IMR-90 (cell line): ENCODE data around the gene TFB1M. TPM values are rescaled to one million over a fixed set of nuclear protein-coding genes. Genes with fewer than 3 reads are reported as not detected.

Source experiments
- ATAC-seq: fragments of 200-7000 bp; cut with Tn5 transposase; 2 replicates; pipeline ENCODE4 v1.9.1; 2020; ENCODE audit warnings: low read depth, mild to moderate bottlenecking, moderate library complexity
- BruUV-seq: library from RNA; stranded (reverse); fragments of 400-500 nt; replicated peaks from 2 replicates; lab custom pipeline; 2021; lab: Mats Ljungman, UMichigan
- CTCF ChIA-PET: fragments of 300-600 bp; formaldehyde crosslinking; extraction: SDS; loops from one replicate; lab custom pipeline; 2021; ENCODE audit warnings: antibody characterized with exemption; lab: Yijun Ruan, JAX
- POLR2A ChIA-PET: fragments of 300-600 bp; sonication (Branson Sonifier 250); formaldehyde crosslinking; loops from one replicate; lab custom pipeline; 2022; ENCODE audit warnings: antibody characterized with exemption; ENCODE audit not compliant: unreplicated experiment; lab: Charles Lee
- DNase-seq: peaks from one replicate; pipeline ENCODE4 v3.0.0; 2013
- H2AFZ ChIP-seq: replicated peaks from 2 replicates; pipeline ENCODE3; 2013; ENCODE audit warnings: low read length, mild to moderate bottlenecking; ENCODE audit not compliant: poor library complexity
- H2AK5ac ChIP-seq: 2 replicates; pipeline ENCODE4 v1.6.1; 2013; ENCODE audit warnings: low read depth, low read length, inconsistent platforms
- H2AK9ac ChIP-seq: replicated peaks from 2 replicates; pipeline ENCODE3; 2013; ENCODE audit warnings: mild to moderate bottlenecking, low read depth, low read length, moderate library complexity; ENCODE audit not compliant: poor library complexity
- H2BK120ac ChIP-seq: 2 replicates; pipeline ENCODE4 v1.6.1; 2013; ENCODE audit warnings: low read depth, low read length, inconsistent platforms
- H2BK15ac ChIP-seq: 3 replicates; pipeline ENCODE4 v1.6.1; 2013; ENCODE audit warnings: low read depth, low read length, inconsistent platforms
- H2BK20ac ChIP-seq: 2 replicates; pipeline ENCODE4 v1.6.1; 2013; ENCODE audit warnings: low read depth, mild to moderate bottlenecking, inconsistent platforms, low read length, moderate library complexity
- H2BK5ac ChIP-seq: 2 replicates; pipeline ENCODE4 v1.6.1; 2013; ENCODE audit warnings: mild to moderate bottlenecking, low read depth, low read length, inconsistent platforms; ENCODE audit not compliant: poor library complexity, severe bottlenecking
- H3K14ac ChIP-seq: replicated peaks from 2 replicates; pipeline ENCODE4 v1.6.1; 2013; ENCODE audit warnings: low read depth, low read length, inconsistent platforms
- H3K18ac ChIP-seq: 2 replicates; pipeline ENCODE4 v1.6.1; 2013; ENCODE audit warnings: low read depth, low read length, control low read depth
- H3K23ac ChIP-seq: 2 replicates; pipeline ENCODE4 v1.6.1; 2013; ENCODE audit warnings: low read depth, low read length, inconsistent platforms
- H3K27ac ChIP-seq: 2 replicates; pipeline ENCODE4 v1.5.1; 2013; ENCODE audit warnings: mild to moderate bottlenecking, control low read depth, low read length; ENCODE audit not compliant: insufficient read depth
- H3K27me3 ChIP-seq: 2 replicates; pipeline ENCODE4 v1.6.1; 2013; ENCODE audit warnings: low read length; ENCODE audit not compliant: control insufficient read depth, insufficient read depth
- H3K36me3 ChIP-seq: 2 replicates; pipeline ENCODE4 v1.6.1; 2013; ENCODE audit warnings: low read length, mixed read lengths; ENCODE audit not compliant: control insufficient read depth, insufficient read depth
- H3K4ac ChIP-seq: 2 replicates; pipeline ENCODE4 v1.6.1; 2013; ENCODE audit warnings: low read depth, low read length, inconsistent platforms
- H3K4me1 ChIP-seq: 2 replicates; pipeline ENCODE4 v1.6.1; 2013; ENCODE audit warnings: low read length, mixed read lengths; ENCODE audit not compliant: control insufficient read depth, insufficient read depth
- H3K4me2 ChIP-seq: 2 replicates; pipeline ENCODE4 v1.6.1; 2013; ENCODE audit warnings: low read depth, mild to moderate bottlenecking, control low read depth, low read length, moderate library complexity
- H3K4me3 ChIP-seq: 2 replicates; pipeline ENCODE4 v1.5.1; 2013; ENCODE audit warnings: low read depth, mild to moderate bottlenecking, control low read depth, low read length, moderate library complexity; ENCODE audit not compliant: insufficient read depth
- H3K56ac ChIP-seq: 2 replicates; pipeline ENCODE4 v1.6.1; 2013; ENCODE audit warnings: low read length, inconsistent platforms; ENCODE audit not compliant: insufficient read depth; ENCODE audit errors: extremely low read depth
- H3K79me1 ChIP-seq, 2 experiments: 2 replicates each; pipeline ENCODE4 v1.6.1; 2013; ENCODE audit warnings: low read length in 2 of 2, inconsistent platforms in 1 of 2, low read depth in 1 of 2
- H3K9ac ChIP-seq: 2 replicates; pipeline ENCODE4 v1.6.1; 2013; ENCODE audit warnings: low read depth, low read length, control low read depth
- H3K9me1 ChIP-seq: 2 replicates; pipeline ENCODE4 v1.6.1; 2013; ENCODE audit warnings: low read length, inconsistent platforms; ENCODE audit not compliant: insufficient read depth
- H3K9me3 ChIP-seq: 2 replicates; pipeline ENCODE4 v1.6.1; 2013; ENCODE audit warnings: low read length; ENCODE audit not compliant: control insufficient read depth, insufficient read depth
- H4K20me1 ChIP-seq: 2 replicates; pipeline ENCODE4 v1.6.1; 2013; ENCODE audit warnings: low read length, inconsistent platforms; ENCODE audit not compliant: insufficient read depth
- H4K5ac ChIP-seq: 2 replicates; pipeline ENCODE4 v1.6.1; 2013; ENCODE audit warnings: mild to moderate bottlenecking, low read depth, low read length, control low read depth
- H4K8ac ChIP-seq, 2 experiments: 2 replicates each; pipeline ENCODE4 v1.6.1; 2013; ENCODE audit warnings: low read depth in 2 of 2, low read length in 2 of 2, control low read depth in 1 of 2, inconsistent platforms in 1 of 2
- H4K91ac ChIP-seq: 2 replicates; pipeline ENCODE4 v1.6.1; 2013; ENCODE audit warnings: low read depth, low read length, inconsistent platforms; ENCODE audit not compliant: insufficient read depth
- BHLHE40 ChIP-seq: fragments of 150-350 bp; IDR thresholded peaks from 2 replicates; pipeline ENCODE4 v1.6.1; 2016; ENCODE audit warnings: mild to moderate bottlenecking, low read depth, low read length
- CEBPB ChIP-seq: IDR thresholded peaks from 2 replicates; pipeline ENCODE4 v1.6.1; 2012; ENCODE audit warnings: low read depth, low read length, improper control_type of control experiment
- CHD1 ChIP-seq: IDR thresholded peaks from 2 replicates; pipeline ENCODE4 v1.6.1; 2012; ENCODE audit warnings: low read depth, low read length, improper control_type of control experiment
- CTCF ChIP-seq: conservative IDR thresholded peaks from 2 replicates; pipeline ENCODE4 v1.5.1; 2012; ENCODE audit warnings: mild to moderate bottlenecking, low read depth, low read length, improper control_type of control experiment
- ELK1 ChIP-seq: fragments of 150-350 bp; IDR thresholded peaks from 2 replicates; pipeline ENCODE4 v1.6.1; 2016; ENCODE audit warnings: low read depth, mild to moderate bottlenecking, low read length, moderate library complexity, borderline replicate concordance
- FOS ChIP-seq: fragments of 150-350 bp; IDR thresholded peaks from 2 replicates; pipeline ENCODE4 v1.6.1; 2016; ENCODE audit warnings: low read depth, low read length
- MAFK ChIP-seq: IDR thresholded peaks from 2 replicates; pipeline ENCODE4 v1.6.1; 2012; ENCODE audit warnings: low read depth, low read length, improper control_type of control experiment
- MAZ ChIP-seq: IDR thresholded peaks from 2 replicates; pipeline ENCODE4 v1.6.1; 2012; ENCODE audit warnings: low read depth, mild to moderate bottlenecking, low read length, improper control_type of control experiment, moderate library complexity, borderline replicate concordance
- MXI1 ChIP-seq: IDR thresholded peaks from 2 replicates; pipeline ENCODE4 v1.6.1; 2012; ENCODE audit warnings: low read depth, mild to moderate bottlenecking, low read length, moderate library complexity, borderline replicate concordance
- NFE2L2 ChIP-seq: fragments of 150-350 bp; IDR thresholded peaks from 2 replicates; pipeline ENCODE4 v1.6.1; 2016; ENCODE audit warnings: low read depth, mild to moderate bottlenecking, low read length
- POLR2A ChIP-seq: IDR thresholded peaks from 2 replicates; pipeline ENCODE4 v1.6.1; 2012; ENCODE audit warnings: mild to moderate bottlenecking, low read depth, low read length
- RCOR1 ChIP-seq: IDR thresholded peaks from 2 replicates; pipeline ENCODE4 v1.6.1; 2012; ENCODE audit warnings: mild to moderate bottlenecking, low read length, improper control_type of control experiment; ENCODE audit not compliant: insufficient replicate concordance
- RFX5 ChIP-seq: IDR thresholded peaks from 2 replicates; pipeline ENCODE4 v1.8.0; 2012; ENCODE audit warnings: low read depth, mild to moderate bottlenecking, low read length, moderate library complexity
- SMC3 ChIP-seq: fragments of 150-350 bp; IDR thresholded peaks from 2 replicates; pipeline ENCODE4 v1.6.1; 2016; ENCODE audit warnings: low read depth, mild to moderate bottlenecking, antibody characterized with exemption, low read length, moderate library complexity
- USF2 ChIP-seq: fragments of 150-350 bp; IDR thresholded peaks from 2 replicates; pipeline ENCODE4 v1.6.1; 2017; ENCODE audit warnings: mild to moderate bottlenecking, antibody characterized with exemption, low read length, low read depth
- WGBS, 2 experiments: methylation state at CpG; one replicate each; pipeline versions ENCODE4 v1.1.5 to v1.1.7; 2013; ENCODE audit warnings: missing lambda C conversion rate in 2 of 2; ENCODE audit not compliant: insufficient read length in 1 of 2; ENCODE audit errors: extremely low coverage in 2 of 2; 5-methylcytosine and 5-hydroxymethylcytosine counted together
- dilution Hi-C: fragments of 300-500 bp; cut with HindIII; formaldehyde crosslinking; loops from one replicate; pipeline ENCODE4 v1.14.3; 2018; ENCODE audit warnings: low sequenced_read_pairs; ENCODE audit not compliant: unreplicated experiment
- in situ Hi-C: fragments of 300-500 bp; cut with MboI; formaldehyde crosslinking; loops from 3 replicates; pipeline ENCODE4 v1.14.3; 2019; ENCODE audit warnings: low sequenced_read_pairs, inconsistent platforms, mixed read lengths
- intact Hi-C: fragments of 100-400 bp; cut with micrococcal nuclease; formaldehyde crosslinking; loops from 2 replicates; pipeline ENCODE4 v1.10.0; 2022
- polyA plus RNA-seq, 3 experiments: library from polyadenylated mRNA; depleted of rRNA; stranded (reverse); fragments of >200 nt; gene quantifications; 2 replicates each; pipeline ENCODE4 v1.2.3, GENCODE V29; 2012; ENCODE audit warnings: low replicate concordance in 1 of 3
- total RNA-seq: library from RNA; depleted of rRNA; stranded (reverse); fragments of >200 nt; gene quantifications from 2 replicates; pipeline ENCODE4 v1.2.3, GENCODE V29; 2012

The TFB1M gene
- total and polyA plus RNA-seq, 2 of the 4 experiments (the other 2 are of a cell fraction), result 18.1 to 22.4 TPM

GRCh38 chr6:155273431-155273830 is 40.9 kb downstream of the TFB1M start:
- Histone ChIP-seq H4K91ac (0 out of 2 replicates have a peak overlapping the region, but pooled peaks have one; percentile 30), H3K56ac (peak overlapping the region; percentile 2; the same call in 1 of the 2 replicates), H3K36me3 (no peaks in the 10 kb centered on the region; the same call in 1 of the 2 replicates), H3K18ac (0 out of 2 replicates have a peak overlapping the region, but pooled peaks have one; percentile 46), H3K9me3 (no peaks in the 10 kb centered on the region), H2BK120ac (peak overlapping the region; percentile 49; the same call in 1 of the 2 replicates), H3K9ac (no peak overlapping the region), H4K20me1 (0 out of 2 replicates have a peak, but pooled peaks cover 3% of the 10 kb centered on the region), H3K14ac (no peak overlapping the region), H3K4ac (peak overlapping the region; percentile 20), H2BK15ac (peak overlapping the region; percentile 19; the same call in 1 of the 3 replicates), H2BK20ac (peak overlapping the region; percentile 57; the same call in 1 of the 2 replicates), H3K27ac (peak overlapping the region; percentile 81; the same call in 1 of the 2 replicates), H3K4me1 (peaks cover 17% of the 10 kb centered on the region), H2AFZ (peak overlapping the region; percentile 54), H3K79me1 (peaks cover 16 to 36% of the 10 kb centered on the region in 2 experiments), H3K4me3 (no peak overlapping the region), H2AK5ac (peak overlapping the region; percentile 29; the same call in 1 of the 2 replicates), H2BK5ac (peak overlapping the region; percentile 8), H3K9me1 (peaks cover 11% of the 10 kb centered on the region), H4K5ac (peak overlapping the region; percentile 9; the same call in 1 of the 2 replicates), H4K8ac (peak overlapping the region in 1 of 2 experiments; percentile 27; a peak in 1 of 4 replicates), H2AK9ac (no peak overlapping the region), H3K27me3 (no peaks in the 10 kb centered on the region), H3K23ac (no peak overlapping the region), H3K4me2 (peak overlapping the region; percentile 52)
- BruUV-seq, result no TSS peak
- ChIA-PET POLR2A (no interaction called here), CTCF (interaction anchor here (0.5 kb wide), 1 partner anchor 42 kb away, joined by 6 read pairs; no protein-coding TSS in a partner anchor)
- dilution Hi-C loops (no loop called here), intact Hi-C loops (no loop called here), in situ Hi-C loops (no loop called here)
- WGBS, 2 experiments, result no CpG with 5 or more reads among the region's 3 CpGs
- ATAC-seq (peak; percentile 51), DNase-seq (peak; percentile 93)
- TF ChIP-seq CEBPB (no peak), RFX5 (no peak), CTCF (no peak), MAZ (no peak; the same call in 1 of the 2 replicates), POLR2A (no peak), ELK1 (no peak), MAFK (no peak), NFE2L2 (peak; percentile 15; the same call in 1 of the 2 replicates), SMC3 (no peak), USF2 (peak; percentile 35; the same call in 1 of the 2 replicates), BHLHE40 (no peak), RCOR1 (no peak), FOS (no peak), MXI1 (no peak), CHD1 (no peak)
